Stimulated activated CD4-positive, alpha-beta T cell treated with anti-CD3 and anti-CD28 coated beads, Interleukin-12 subunit alpha, Interleukin-12 subunit beta, amount 100 ng/mL, for 48 hours (primary cell): ENCODE results near the gene CMTR1.
"Not testable (repeated sequence)": the region's sequence is repeated elsewhere in the genome, so short reads cannot be mapped to it uniquely, and the experiment has no call there.

ENCODE experiments used
- DNase-seq, 3 donors: peaks; one replicate each; pipeline ENCODE4 v3.0.0-alpha.2; 2020; ENCODE audit warnings: low read depth in 2 of 3, low spot score in 1 of 3

The CMTR1 gene, protein sequence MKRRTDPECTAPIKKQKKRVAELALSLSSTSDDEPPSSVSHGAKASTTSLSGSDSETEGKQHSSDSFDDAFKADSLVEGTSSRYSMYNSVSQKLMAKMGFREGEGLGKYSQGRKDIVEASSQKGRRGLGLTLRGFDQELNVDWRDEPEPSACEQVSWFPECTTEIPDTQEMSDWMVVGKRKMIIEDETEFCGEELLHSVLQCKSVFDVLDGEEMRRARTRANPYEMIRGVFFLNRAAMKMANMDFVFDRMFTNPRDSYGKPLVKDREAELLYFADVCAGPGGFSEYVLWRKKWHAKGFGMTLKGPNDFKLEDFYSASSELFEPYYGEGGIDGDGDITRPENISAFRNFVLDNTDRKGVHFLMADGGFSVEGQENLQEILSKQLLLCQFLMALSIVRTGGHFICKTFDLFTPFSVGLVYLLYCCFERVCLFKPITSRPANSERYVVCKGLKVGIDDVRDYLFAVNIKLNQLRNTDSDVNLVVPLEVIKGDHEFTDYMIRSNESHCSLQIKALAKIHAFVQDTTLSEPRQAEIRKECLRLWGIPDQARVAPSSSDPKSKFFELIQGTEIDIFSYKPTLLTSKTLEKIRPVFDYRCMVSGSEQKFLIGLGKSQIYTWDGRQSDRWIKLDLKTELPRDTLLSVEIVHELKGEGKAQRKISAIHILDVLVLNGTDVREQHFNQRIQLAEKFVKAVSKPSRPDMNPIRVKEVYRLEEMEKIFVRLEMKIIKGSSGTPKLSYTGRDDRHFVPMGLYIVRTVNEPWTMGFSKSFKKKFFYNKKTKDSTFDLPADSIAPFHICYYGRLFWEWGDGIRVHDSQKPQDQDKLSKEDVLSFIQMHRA

DNA sequence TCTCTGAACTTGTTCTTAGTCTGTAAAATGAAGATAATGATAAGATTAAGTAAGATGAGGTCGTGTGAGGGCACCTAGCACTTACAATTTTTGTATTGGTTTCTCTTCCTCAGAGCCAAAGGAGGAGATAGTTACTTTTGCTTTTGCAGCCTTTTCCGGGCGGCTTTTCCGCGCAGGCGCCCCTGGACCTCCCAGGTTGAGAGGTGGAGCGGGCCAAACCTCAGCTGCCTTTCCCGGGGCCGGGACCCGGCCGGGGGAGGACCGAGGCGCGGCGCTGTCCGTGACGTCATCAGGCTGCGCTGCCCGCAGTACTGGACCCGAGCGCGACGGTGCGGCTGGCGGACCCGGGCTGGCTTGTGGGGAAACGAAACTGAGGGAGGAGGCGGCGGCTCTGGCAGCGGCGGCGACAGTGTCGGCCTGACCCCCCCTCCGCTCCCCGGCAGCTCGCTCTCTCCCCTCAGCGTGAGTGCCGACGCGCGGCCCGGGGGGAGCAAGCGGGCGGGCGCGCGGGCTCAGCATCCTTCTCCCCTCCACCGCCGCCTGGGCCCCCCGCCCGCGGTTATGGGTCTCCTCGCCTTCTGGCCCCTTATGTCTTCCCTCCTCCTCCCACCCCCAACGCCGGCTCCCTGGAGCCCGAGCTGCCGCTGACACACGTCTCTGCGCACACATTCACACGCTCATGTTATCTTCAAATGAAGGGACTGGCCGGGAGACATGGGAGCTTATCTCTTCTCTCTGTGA, at the start of gene CMTR1:
TSS of gene CMTR1 (plus strand) at position 306 of the 741 bp plus-strand sequence. CDS start 2,409 bp downstream, outside the sequence.
- peak; percentile 94 to 96 (median 96) for DNase-seq

DNA sequence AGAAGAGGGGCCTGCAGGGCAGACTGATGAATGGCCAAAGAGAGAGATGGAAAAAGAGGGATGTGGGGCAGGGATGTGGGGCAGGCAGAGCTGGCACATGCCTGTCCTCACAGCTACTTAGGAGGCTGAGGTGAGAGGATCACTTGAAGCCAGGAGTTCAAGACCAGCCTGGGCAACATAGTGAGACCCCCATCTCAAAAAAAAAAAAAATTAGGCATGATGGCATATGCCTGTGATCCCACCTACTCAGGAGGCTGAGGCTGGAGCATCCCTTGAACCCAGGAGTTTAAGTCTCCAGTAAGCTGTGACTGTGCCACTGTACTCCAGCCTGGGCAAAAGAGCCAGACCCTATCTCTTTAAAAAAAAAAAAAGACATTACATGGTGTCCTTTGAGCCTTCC, 44.4 kb upstream of the CMTR1 start:
- no peak for DNase-seq

DNA sequence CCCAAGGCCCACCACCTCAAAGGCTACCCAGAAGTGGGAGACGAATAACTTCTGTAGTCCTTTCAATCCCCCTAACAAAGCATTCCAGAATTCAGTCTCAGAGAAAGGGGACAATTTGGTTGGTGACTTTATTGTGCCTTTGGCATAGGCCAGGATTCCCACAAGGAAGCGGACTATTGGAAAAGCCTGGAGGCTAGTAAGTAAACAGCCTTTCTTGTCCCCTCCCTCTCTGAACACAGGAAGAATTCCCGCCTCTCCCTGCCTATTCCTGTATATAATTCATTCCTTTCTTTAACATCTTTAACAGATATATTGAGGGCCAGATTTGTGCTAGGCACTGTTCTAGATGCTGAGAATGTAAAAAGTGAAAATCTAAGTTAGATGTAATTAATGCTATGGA, 43.2 kb upstream of the CMTR1 start:
- no peak for DNase-seq

GRCh38 chr6:37391120-37391519, 41.9 kb upstream of the CMTR1 start:
- DNase-seq = no peak

- no peak for DNase-seq
Measured at GRCh38 chr6:37392821-37393220, 40.2 kb upstream of the CMTR1 start.

- no peak for DNase-seq
Measured at GRCh38 chr6:37393381-37393929, 39.6 kb upstream of the CMTR1 start.

DNA sequence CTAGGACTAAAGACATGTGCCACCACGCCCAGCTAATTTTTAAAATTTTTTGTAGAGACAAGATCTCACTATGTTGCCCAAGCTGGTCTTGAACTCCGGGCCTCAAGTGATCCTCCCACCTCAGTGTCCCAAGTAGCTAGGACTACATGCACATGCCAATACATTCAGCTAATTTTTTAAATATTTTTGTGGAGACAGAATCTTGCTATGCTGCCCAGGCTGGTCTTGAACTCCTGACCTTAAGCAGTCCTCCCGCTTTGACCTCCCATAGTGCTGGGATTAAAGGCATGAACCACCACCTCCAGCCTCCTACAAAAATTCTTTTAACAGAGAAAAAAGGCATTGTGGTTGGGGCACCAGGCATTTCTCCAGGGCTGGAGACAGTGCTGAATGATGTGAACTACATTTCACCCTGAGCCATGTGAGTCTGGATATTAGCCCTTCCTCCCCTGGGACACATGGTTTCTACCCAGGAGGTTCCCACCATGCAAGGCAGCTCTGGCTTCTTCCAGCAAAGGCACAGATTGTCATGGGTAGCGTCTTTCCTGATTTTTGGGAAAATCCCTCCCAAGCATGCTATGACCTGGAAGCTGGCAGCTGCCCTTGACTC, 36.3 kb upstream of the CMTR1 start:
- no peak for DNase-seq

DNA sequence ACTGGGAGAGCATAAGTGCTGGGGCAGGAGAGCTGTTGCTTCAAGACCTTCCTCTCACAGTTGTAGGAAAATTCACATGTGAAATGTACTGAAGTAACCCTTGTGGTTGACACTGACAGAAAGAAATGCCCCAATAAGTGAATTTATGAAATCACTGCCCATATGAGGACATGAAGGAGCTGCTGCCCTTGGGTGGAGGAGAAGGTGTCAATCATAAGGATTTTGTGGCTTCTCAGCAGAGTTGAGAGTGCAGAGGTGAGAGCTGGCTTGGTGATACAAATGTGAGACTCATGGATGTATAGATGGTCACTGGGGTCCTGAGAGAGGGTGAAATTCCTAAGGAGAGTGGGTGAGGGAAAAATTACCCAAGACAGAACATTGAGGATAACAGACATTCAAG, 33.9 kb upstream of the CMTR1 start:
- no peak for DNase-seq

DNA sequence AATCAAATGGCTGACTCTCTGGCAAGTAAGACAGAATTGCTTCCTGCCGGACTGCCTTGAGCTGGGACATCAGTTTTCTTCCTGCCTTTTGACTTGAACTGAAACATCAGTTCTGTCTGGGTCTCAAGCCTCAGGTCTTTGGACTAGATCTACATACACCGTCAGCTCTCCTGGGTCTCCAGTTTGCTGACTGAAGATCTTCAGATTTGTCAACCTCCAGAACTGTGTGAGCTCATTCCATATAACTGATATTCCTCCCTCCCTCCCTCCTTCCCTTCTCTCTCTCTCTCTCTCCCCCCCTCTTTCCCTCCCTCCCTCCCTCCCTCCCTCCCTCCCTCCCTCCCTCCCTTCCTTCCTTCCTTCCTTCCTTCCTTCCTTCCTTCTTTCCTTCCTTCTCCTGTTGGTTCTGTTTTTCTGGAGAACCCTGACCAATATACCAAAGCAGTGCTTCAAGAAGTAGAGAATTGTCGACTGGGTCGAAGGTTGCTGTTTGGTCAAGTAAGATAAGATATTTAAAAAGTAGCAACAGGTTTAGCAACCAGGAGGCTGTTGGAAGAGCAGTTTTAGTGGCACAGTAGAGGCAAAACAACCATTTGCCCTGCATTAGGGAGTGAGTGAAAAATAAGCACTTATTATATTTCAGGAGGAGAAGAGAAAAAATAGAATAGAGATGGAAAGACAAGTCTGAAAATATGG, 33.1 kb upstream of the CMTR1 start:
- DNase-seq = no peak

DNA sequence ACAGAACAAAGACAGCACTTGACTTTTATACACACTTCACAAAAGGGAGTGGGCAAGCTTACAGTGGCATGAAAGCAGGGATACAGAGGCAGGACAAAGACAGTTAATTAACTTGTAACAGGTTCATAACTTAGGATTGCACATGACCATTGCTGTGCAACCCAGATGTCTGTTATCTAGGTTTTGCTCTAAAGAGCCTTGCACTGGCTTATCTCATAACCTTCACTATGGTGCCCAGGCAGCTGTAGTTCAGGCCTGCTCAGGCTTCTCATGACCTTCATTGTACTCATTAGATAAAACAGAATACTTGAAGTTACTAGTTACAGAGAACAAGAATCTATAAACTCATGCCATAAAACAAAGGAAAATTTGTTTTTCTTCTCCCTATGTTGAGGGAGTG, 31.4 kb upstream of the CMTR1 start:
- DNase-seq = not testable (repeated sequence)

DNA sequence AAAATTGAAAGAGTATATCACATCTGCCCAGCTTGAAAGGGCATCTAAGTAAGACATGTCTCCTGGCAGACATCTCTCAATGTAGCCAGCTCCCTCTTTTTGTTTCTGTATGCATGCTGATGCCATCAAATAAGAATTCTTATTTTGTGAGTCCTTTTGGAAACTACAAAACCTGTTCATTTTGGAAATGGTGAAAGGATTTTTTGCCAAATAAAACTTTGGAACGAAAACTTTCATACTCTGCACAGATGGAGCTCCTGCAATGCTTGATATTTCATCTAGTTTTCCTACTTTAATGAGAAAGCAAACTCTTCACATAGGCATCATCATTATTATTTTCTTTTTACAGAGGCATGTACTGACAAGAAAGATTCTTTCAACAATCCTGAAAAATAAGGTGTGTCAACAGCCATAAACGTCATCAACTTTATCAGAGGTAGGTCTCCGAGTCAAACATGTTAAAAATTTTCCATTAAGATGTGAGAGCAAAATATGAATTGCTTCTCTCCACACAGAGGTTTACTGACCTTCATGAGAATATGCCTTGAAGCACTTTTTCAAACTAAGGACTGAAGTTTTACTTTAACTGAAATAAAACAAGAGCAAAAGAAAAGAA, 26.2 kb upstream of the CMTR1 start:
- no peak for DNase-seq

GRCh38 chr6:37407948-37408347, 25.1 kb upstream of the CMTR1 start:
- no peak for DNase-seq

DNA sequence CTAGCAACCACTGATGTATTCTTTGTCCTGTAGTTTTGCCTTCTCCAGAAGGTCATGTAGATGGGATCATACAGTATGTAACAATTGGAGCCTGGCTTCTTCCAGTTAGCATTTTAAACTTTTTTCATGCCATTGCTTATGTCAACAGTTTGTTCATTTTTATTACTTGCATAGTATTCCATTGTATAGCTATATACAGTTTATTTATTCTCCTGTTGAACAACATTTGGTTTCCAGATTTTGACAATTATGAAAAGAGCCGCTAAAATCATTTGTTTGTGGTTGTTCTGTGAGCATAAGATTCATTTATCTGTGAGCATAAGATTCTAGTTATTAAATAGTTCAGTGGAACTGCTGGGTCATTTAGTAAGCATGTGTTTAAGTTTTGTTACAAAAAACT, 23.5 kb upstream of the CMTR1 start:
- DNase-seq = no peak

DNA sequence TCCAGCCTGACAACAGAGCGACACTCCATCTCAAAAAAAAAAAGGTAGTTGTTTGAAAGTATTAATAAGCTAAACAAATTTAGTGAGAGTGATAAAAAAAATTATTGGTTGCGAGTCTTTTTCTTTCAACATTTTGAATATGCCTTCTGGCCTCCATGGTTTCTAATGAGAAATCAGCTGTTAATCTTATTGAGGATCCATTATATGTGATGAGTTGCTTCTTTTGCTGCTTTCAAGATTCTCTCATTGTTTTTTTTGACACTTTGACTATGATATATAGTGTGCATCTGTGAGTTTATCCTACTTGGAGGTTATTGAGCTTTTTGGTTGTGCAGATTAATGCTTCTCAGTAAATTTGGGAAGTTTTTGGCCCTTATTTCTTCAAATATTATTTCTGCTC, 15.6 kb upstream of the CMTR1 start:
- DNase-seq = no peak

GRCh38 chr6:37418722-37419121, 14.3 kb upstream of the CMTR1 start:
- DNase-seq = no peak

- no peak for DNase-seq
Measured at GRCh38 chr6:37426058-37426944, 6.7 kb upstream of the CMTR1 start.

GRCh38 chr6:37426945-37427510, 6.0 kb upstream of the CMTR1 start:
- no peak for DNase-seq

DNA sequence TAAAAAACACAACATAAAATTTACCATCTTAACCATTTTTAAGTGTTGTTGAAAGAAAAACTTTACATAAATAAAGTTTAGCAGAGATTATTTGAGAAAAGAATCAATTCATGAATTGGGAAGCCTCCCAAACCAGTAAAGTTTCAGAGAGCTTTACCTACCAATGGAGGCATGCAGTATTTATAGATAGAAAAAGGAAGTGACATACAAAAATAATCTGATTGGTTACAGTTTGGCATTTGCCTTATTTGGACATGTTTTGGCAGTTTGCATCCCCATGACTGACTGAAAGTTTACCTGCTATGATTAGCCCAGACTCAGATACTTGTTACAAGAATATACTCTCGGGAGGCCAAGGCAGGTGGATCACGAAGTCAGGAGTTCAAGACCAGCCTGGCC, 3.7 kb upstream of the CMTR1 start:
- DNase-seq = no peak

DNA sequence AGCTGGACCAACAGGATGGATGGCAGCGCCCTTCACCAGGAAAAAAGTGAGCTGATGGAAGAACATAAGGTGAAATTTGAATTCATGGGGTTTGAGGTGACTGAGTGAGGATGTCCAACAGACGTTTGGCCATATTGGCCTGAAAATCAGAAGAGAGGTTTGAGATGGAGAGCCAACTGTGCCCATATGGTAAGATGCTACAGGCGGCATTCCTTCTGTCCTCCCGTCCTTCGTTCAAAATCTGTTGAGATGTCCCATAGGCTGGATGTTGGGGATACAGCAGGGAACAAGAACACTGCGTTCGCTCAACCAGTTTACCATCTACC, 468 bp upstream of the CMTR1 start:
- DNase-seq = no peak
